T-helper 2 cell treated with Interferon-gamma antibody and Interleukin-4, amounts not matched to agents 100 ng/mL and 5 ng/mL, for 36 hours (primary cell): Measurements from ENCODE around the gene GPR137. TPM values are rescaled to one million over a fixed set of nuclear protein-coding genes. Genes with fewer than 3 reads are reported as not detected.
"Not testable (repeated sequence)": the region's sequence is repeated elsewhere in the genome, so short reads cannot be mapped to it uniquely, and the experiment has no call there.

Source experiments
- intact Hi-C: fragments of 100-400 bp; cut with micrococcal nuclease; formaldehyde crosslinking; loops from one replicate; pipeline ENCODE4 v1.15.1; 2023
- total RNA-seq: library from RNA; stranded (reverse); gene quantifications from 2 replicates; pipeline ENCODE4 v1.2.3, GENCODE V29; 2022

The GPR137 gene
- total RNA-seq, 1 donor from 2014 or later: 36.5 TPM

- intact Hi-C loops: loop anchor here (1.0 to 2.0 kb wide), 6 partner anchors 11 to 478 kb away; partner anchors contain the start of genes ESRRA, MARK2 and RPS6KA4
Observed at GRCh38 chr11:64316672-64317324, 31.1 kb downstream of the GPR137 start.

GRCh38 chr11:64317325-64317960 lies 31.8 kb downstream of the GPR137 start, which contains the start of gene TRMT112:
TSS of gene TRMT112 (minus strand) at chr11:64317559. CDS start at chr11:64317526, 33 bp downstream.
- intact Hi-C loops: loop anchor here (1.0 to 2.0 kb wide), 6 partner anchors 12 to 479 kb away; partner anchors contain the start of genes ESRRA, MARK2 and RPS6KA4

GRCh38 chr11:64317961-64318765 lies 32.5 kb downstream of the GPR137 start, which contains the start of gene PRDX5:
TSS of gene PRDX5 (plus strand) at chr11:64318121. CDS start at chr11:64318216, 95 bp downstream.
- intact Hi-C loops: loop anchor here (1.0 to 2.0 kb wide), 7 partner anchors 13 to 479 kb away; partner anchors contain the start of genes ESRRA, MARK2, RPS6KA4 and SF1

- intact Hi-C loops: loop anchor here (1.0 kb wide), 1 partner anchor 459 kb away; the partner anchor contains the start of gene SF1
Observed at GRCh38 chr11:64318766-64319761, 33.4 kb downstream of the GPR137 start.

DNA sequence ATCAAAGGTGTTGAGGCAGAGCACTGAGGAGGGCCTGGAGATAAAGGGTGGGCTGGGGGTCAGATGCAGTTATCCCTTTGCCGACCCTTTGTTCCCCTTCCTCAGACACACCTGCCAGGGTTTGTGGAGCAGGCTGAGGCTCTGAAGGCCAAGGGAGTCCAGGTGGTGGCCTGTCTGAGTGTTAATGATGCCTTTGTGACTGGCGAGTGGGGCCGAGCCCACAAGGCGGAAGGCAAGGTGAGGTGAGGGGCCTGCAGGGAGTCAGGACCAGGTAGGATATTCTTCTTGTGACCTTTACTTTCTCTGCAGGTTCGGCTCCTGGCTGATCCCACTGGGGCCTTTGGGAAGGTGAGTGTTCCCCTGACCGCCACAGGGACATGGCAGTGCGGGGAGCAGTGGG lies 34.9 kb downstream of the GPR137 start:
- intact Hi-C loops: no loop called here

- intact Hi-C loops: no loop called here
Observed at GRCh38 chr11:64321026-64321425, 35.4 kb downstream of the GPR137 start.

GRCh38 chr11:64321533-64321932 lies 35.9 kb downstream of the GPR137 start:
- intact Hi-C loops: no loop called here

- intact Hi-C loops: no loop called here
Observed at GRCh38 chr11:64322925-64323260, 37.2 kb downstream of the GPR137 start.

DNA sequence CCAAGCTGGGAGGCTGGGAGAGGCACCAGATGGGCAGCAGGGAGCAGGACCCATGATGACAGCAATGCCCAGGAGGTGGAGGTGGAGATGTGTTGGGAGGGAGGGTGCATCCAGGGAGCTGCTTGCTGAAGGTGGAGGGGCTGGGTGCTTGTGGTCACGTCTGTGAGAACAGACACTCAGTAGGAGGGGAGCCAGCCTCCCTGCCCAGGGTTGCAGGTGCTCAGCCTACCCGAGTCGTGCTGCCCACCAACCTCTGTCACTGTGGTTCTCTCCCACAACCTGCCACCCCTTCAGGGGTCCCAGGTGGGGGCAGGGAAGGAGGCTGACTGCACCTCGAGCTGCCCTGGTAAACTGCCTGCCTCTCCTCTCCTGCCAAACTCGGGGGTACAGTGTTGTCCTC lies 37.7 kb downstream of the GPR137 start:
- intact Hi-C loops: no loop called here

DNA sequence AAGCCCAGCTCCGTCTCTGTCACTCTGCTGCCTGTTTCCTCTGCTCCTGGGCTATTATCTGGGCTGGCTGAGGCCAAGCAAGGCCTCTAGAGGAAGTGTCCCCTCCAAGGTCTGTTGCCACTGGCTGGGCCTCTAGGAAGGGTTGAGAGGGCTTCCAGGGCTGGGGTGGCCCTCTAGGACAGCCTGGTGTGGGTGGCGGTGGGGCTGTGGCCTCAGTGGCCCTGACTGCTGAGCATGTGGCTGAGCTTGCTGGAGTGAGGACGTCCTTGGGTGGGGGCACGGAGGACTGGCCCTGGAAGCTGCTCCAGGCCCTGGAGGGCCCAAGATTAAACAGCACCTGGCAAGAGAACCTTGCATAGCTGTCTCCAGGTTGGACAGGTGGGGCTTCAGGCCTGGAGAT lies 38.3 kb downstream of the GPR137 start:
- intact Hi-C loops: not testable (repeated sequence)

DNA sequence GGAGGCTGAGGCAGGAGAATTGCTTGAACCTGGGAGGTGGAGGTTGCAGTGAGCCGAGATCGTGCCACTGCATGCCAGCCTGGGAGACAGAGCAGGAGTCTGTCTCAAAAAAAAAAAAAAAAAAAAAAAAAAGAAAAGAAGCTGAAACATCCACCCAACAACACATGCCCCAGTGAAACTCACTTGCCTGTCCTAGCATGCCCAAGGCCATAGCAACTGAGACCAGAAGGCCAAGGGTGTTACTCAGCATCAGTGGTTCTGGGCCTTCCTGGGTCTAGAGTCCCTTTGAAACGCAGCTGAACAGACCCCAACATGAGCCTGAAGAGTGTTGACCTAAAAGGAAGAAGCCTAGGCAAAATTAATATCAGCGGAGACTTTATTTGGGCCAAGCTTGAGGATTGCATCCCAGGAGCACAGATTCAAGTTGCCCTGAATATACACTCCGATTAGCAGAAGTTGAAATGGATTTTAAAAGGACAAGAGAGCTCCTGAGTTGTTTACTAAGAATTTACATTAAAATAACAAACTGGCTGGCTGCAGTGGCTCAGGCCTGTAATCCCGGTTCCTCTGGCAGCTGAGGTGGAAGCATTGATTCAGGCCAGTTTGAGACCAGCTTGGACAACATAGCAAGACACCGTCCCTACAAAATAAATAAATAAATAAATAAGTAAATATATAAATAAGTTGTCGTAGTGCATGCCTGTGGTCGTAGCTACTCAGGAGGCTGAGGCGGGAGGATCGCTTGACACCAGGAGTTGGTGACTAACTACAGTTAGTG lies 39.2 kb downstream of the GPR137 start:
- intact Hi-C loops: no loop called here

- intact Hi-C loops: no loop called here
Observed at GRCh38 chr11:64327375-64327774, 41.7 kb downstream of the GPR137 start.

- intact Hi-C loops: no loop called here
Observed at GRCh38 chr11:64327993-64328392, 42.3 kb downstream of the GPR137 start.

- intact Hi-C loops: loop anchor here (1.0 kb wide), 1 partner anchor 14 kb away; the partner anchor contains the start of gene TRMT112
Observed at GRCh38 chr11:64330888-64331287, 45.2 kb downstream of the GPR137 start.

DNA sequence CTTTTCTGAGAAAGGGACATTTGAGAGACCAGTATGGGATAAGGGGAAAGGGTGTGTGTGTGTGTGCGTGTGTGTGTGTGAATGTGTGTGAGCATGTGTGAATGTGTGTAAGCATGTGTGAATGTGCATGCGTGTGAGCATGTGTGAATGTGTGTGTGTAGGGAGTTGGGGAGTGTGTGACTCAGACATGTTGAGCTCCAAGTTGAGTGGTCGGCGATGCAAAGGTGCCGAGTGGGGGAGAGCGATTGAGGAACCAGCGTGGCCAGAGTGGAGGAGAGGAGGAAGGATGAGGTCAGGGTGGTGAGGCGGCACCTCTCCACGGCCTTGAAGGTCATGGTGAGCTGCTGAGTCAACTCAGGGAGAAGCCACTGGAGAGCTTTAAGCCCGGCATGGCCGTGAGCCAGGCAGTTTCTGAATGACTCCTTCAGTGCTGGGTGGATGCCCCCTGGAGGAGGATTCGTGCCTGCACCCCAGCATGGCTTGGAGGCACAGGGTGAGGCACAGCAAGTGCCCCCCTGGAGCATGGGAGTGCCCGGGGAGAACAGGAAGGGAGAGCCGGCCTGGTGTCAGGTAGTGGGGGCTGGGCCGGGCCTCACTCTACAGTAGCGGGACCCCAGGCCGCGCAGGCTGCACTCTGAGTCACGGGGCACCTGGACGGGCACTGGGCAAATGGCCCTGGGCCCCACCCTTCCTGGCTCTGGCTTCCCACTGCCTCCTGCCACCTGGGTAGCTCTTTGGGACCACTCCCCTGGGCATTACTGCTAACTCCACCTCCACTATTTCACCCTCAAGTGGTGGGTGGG lies 46.1 kb downstream of the GPR137 start:
- intact Hi-C loops: loop anchor here (1.0 kb wide), 1 partner anchor 14 kb away; the partner anchor contains the start of gene TRMT112

GRCh38 chr11:64333556-64333955 lies 47.9 kb downstream of the GPR137 start:
- intact Hi-C loops: no loop called here

DNA sequence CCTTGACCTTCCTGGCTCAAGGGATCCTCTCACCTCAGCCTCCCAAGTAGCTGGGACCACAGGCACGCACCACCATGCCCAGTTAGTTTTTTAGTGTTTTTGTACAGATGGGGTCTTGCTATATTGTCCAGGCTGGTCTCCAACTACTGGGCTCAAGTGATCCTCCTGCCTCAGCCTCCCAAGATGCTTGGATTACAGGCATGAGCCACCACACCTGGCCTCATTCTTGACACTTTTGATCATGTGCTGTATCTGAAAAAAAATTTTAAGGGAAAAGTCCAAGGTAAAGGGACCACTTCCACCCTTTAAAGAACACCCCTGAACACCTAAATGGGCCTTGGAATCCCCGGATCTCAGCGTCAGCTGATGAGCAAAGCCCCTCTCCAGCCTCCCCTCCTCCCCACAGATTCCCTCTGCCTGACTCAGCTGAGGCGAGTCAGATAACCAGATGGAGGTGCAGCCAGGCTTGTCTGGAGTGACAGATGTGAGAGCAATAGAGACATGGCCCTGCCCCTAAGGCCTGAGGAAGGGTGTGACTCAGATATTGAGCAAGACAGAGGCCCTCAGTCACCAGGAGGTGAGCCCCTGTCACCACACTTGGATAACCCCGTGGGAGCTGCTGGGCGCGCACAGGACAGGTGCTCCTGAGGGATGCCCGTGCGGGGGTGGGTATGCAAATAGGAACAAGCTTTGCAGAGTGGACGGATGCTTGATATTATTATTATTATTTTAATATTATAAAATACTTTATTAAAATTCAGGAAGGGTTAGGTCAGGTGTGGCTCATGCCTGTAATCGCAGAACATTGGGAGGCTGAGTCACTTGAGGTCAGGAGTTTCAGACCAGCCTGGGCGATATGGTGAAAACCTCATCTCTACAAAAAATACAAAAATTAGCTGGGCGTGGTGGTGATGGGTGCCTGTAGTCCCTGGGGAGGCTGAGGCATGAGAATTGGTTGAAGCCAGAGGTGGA lies 49.4 kb downstream of the GPR137 start:
- intact Hi-C loops: no loop called here
